ENCODE measurements around the gene ABCB7. TPM values are rescaled to one million over a fixed set of nuclear protein-coding genes. Genes with fewer than 3 reads are reported as not detected.

The ABCB7 gene
- total RNA-seq, 1 donor from 2014 or later, result 59.0 TPM

Other genes with a start within 250 kb of the ABCB7 start
- gene NEXMIF, start 230.8 kb downstream of the ABCB7 start, total RNA-seq (ENCODE audit: unreplicated experiment), result 0.31 TPM
- 18.7 TPM for gene UPRT, start 117.8 kb upstream of the ABCB7 start, total RNA-seq (ENCODE audit: unreplicated experiment)

Measured in endothelial cell (in vitro differentiated cells).